AG09319 (cell line): ENCODE measurements around the gene DNASE1.

ENCODE experiments used
- DNase-seq: peaks from one replicate; pipeline ENCODE4 v3.0.0-alpha.2; 2010; ENCODE audit warnings: low read depth; ENCODE audit errors: extremely low read depth
- TF ChIP-seq, protein P1 (sequence below): IDR thresholded peaks from 2 replicates; pipeline ENCODE4 v1.5.1; 2011; ENCODE audit warnings: low read depth, mild to moderate bottlenecking, inconsistent platforms, low read length, moderate library complexity

Gene DNASE1

GRCh38 chr16:3610698-3611145 is 43.8 kb upstream of the DNASE1 start:
- DNase-seq = no peak
- TF ChIP-seq, protein P1, sequence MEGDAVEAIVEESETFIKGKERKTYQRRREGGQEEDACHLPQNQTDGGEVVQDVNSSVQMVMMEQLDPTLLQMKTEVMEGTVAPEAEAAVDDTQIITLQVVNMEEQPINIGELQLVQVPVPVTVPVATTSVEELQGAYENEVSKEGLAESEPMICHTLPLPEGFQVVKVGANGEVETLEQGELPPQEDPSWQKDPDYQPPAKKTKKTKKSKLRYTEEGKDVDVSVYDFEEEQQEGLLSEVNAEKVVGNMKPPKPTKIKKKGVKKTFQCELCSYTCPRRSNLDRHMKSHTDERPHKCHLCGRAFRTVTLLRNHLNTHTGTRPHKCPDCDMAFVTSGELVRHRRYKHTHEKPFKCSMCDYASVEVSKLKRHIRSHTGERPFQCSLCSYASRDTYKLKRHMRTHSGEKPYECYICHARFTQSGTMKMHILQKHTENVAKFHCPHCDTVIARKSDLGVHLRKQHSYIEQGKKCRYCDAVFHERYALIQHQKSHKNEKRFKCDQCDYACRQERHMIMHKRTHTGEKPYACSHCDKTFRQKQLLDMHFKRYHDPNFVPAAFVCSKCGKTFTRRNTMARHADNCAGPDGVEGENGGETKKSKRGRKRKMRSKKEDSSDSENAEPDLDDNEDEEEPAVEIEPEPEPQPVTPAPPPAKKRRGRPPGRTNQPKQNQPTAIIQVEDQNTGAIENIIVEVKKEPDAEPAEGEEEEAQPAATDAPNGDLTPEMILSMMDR = no peak

- TF ChIP-seq, protein P1 = no peak
- DNase-seq = peak; percentile 74
Measured at GRCh38 chr16:3611146-3611975, 43.1 kb upstream of the DNASE1 start, which contains the start of gene SLX4. Gene SLX4, minus strand, starts transcription at chr16:3611606. Its CDS starts 2,642 bp downstream, at chr16:3608964.

- TF ChIP-seq, protein P1 = no peak
- no peak for DNase-seq
Measured at GRCh38 chr16:3612510-3613466, 41.7 kb upstream of the DNASE1 start.

DNA sequence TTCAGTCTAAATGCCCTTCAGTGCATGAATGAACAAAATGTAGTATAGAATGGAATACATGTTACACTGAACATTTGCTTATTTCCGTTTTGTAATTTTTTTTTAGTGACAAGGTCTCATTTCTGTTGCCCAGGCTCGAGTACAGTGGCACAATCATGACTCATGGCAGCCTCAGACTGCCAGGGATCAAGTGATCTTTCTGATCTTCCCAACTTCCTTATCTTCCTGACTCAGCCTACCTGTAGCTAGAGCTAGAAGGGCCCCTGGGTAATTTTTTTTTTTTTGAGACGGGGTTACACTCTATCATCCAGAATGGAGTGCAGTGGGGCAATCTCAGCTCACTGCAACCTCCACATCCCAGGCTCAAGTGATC is 35.7 kb upstream of the DNASE1 start:
- TF ChIP-seq, protein P1 = no peak
- DNase-seq = no peak

DNA sequence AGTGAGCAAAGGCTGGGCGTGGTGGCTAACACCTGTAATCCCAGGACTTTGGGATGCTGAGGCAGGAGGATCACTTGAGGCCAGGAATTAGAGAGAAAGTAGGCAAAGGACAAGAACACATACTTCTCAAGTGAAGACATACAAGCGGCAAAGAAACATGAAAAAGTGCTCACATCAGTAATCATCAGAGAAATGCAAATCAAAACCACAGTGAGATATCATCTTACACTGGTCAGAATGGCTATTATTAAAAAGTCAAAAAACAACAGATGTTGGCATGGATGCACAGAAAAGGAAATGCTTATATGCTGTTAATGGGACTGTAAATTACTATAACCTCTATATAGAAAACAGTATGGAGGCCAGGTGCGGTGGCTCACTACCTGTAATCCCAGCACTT is 30.8 kb upstream of the DNASE1 start:
- TF ChIP-seq, protein P1 = no peak
- no peak for DNase-seq

DNA sequence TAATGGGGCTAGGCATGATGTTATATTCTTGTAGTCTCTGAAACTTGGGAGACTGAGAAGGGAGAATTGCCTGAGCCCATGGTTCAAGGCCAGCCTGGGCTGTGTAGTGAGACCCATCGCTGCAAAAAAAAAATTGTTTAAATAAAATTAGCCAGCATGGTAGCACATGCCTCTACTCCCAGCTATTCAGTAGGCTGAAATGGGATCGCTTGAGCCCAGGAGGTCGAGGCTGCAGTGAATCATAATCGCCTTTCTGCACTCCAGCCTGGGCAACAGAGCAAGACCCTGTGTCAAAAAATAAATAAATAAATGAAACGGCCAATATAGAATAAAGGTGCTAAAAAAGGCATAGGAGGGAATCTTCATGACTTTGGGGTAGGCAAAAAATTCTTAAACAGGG is 29.2 kb upstream of the DNASE1 start:
- TF ChIP-seq, protein P1 = no peak
- DNase-seq = no peak
